ENCODE results near the gene SLC30A5. TPM values are rescaled to one million over a fixed set of nuclear protein-coding genes. Genes with fewer than 3 reads are reported as not detected.

Gene SLC30A5
- polyA plus RNA-seq (2011; rRNA removed) (74.6 and 79.8 TPM in 2 replicates), polyA plus RNA-seq (2017; fragmentation: RNase III; extraction: RNeasy Plus Mini Kit Qiagen cat#74134 plus additional on column Dnase treatment) (51.2 to 53.3 TPM (median 52.2 TPM) in 3 replicates), polyA minus RNA-seq (2011; rRNA and poly(A)+ RNA removed) (155 and 163 TPM in 2 replicates)
- polyA plus RNA-seq (2012; cell fraction: cytosol; rRNA removed), result 15.7 and 29.3 TPM in 2 replicates
- 15.2 and 25.8 TPM in 2 replicates for polyA plus RNA-seq (2012; cell fraction: nucleus; rRNA removed)

GRCh38 chr5:69093771-69094482 lies at the start of gene SLC30A5:
TSS of gene SLC30A5 (plus strand) at chr5:69094014. CDS start at chr5:69094256, 242 bp downstream.
- peak within 1 kb of the TSS; percentile 89 for H3K4me3 ChIP-seq
- peak; percentile 99 for ATAC-seq
- WGBS (ENCODE audit: missing lambda C conversion rate), result 0% methylated on average over 10 of the region's 79 CpGs
- H3K4me2 ChIP-seq, result peak within 1 kb of the TSS; percentile 94
- CTCF ChIA-PET, result interaction anchor here (0.6 to 2.3 kb wide), 60 partner anchors 8 to 881 kb away, joined by 3 to 42 read pairs (median 4); partner anchors contain the start of genes AK6, CCDC125, CENPH and RAD17
- no peaks in the 10 kb centered on the region for H3K9me3 ChIP-seq
- H3K27ac ChIP-seq, result peak within 1 kb of the TSS; percentile 94 to 98
- peak; percentile 99 for FAIRE-seq
- DNase-seq (ENCODE audit: low read depth in 1 of 2, low spot score in 1 of 2), result peak; percentile 98 to 100
- H3K4me1 ChIP-seq, result peaks cover 20% of the 10 kb centered on the region
- POLR2A ChIA-PET, result interaction anchor here (0.5 to 1.4 kb wide), 16 partner anchors 8 to 314 kb away, joined by 3 to 19 read pairs (median 4); partner anchors contain the start of genes AK6, CCDC125, CDK7 and CENPH
- TF ChIP-seq CBX2 (IDR thresholded peaks at IDR 0.05; ENCODE audit: borderline replicate concordance, low read depth), result no peak
- no peak for TF ChIP-seq CEBPB (IDR thresholded peaks at IDR 0.05)
- no peak for TF ChIP-seq SREBF2 (IDR thresholded peaks at IDR 0.05)
- no peak for TF ChIP-seq EHF (CRISPR knock-in tag; IDR thresholded peaks at IDR 0.05)
- TF ChIP-seq JUN (IDR thresholded peaks at IDR 0.05), result peak; percentile 72 to 94; a peak in 4 of 5 replicates
- peak; percentile 96 for TF ChIP-seq POLR2A (IDR thresholded peaks at IDR 0.05; ENCODE audit: low read length)
- 0 out of 2 replicates have a peak, but pooled peaks have one; percentile 63 for TF ChIP-seq TFCP2L1 (CRISPR knock-in tag; IDR thresholded peaks at IDR 0.05)
- no peak for TF ChIP-seq ZC3H11A (IDR thresholded peaks at IDR 0.05)
- no peak for TF ChIP-seq HDAC2 (IDR thresholded peaks at IDR 0.05)
- TF ChIP-seq GATA3 (IDR thresholded peaks at IDR 0.05; ENCODE audit: borderline replicate concordance), result no peak
- no peak for TF ChIP-seq HOXB13 (CRISPR knock-in tag; IDR thresholded peaks at IDR 0.05; ENCODE audit: low read depth)
- no peak for TF ChIP-seq BHLHE40 (IDR thresholded peaks at IDR 0.05; ENCODE audit: low read depth, low read length)
- no peak for TF ChIP-seq HEYL (CRISPR knock-in tag; IDR thresholded peaks at IDR 0.05)
- no peak for TF ChIP-seq JUNB (IDR thresholded peaks at IDR 0.05)
- TF ChIP-seq POLR2AphosphoS2 (conservative IDR thresholded peaks at IDR 0.05; ENCODE audit: low read length), result no peak
- no peak for TF ChIP-seq ZSCAN20 (CRISPR knock-in tag; IDR thresholded peaks at IDR 0.05)
- TF ChIP-seq SMC3 (IDR thresholded peaks at IDR 0.05), result peak; percentile 74
- no peak for TF ChIP-seq RNF2 (IDR thresholded peaks at IDR 0.05; ENCODE audit: borderline replicate concordance, low read depth)
- no peak for TF ChIP-seq KDM1A (IDR thresholded peaks at IDR 0.05; ENCODE audit: low read depth)
- 0 out of 2 replicates have a peak, but pooled peaks have one; percentile 54 for TF ChIP-seq TP53 (CRISPR knock-in tag; IDR thresholded peaks at IDR 0.05)
- TF ChIP-seq E2F6 (IDR thresholded peaks at IDR 0.05; ENCODE audit: borderline replicate concordance, low read depth), result peak; percentile 57; the same call in 1 of the 2 replicates
- peak; percentile 93 for TF ChIP-seq RAD21 (conservative IDR thresholded peaks at IDR 0.05 in 1 of 2, IDR thresholded peaks at IDR 0.05 in 1 of 2)
- peak; percentile 99 for TF ChIP-seq PHF8 (IDR thresholded peaks at IDR 0.05; ENCODE audit: borderline replicate concordance, low read depth)
- TF ChIP-seq CBX8 (IDR thresholded peaks at IDR 0.05), result no peak
- no peak for TF ChIP-seq MAFK (IDR thresholded peaks at IDR 0.05; ENCODE audit: partially characterized antibody)
- no peak for TF ChIP-seq ZNF302 (CRISPR knock-in tag; IDR thresholded peaks at IDR 0.05)
- no peak for TF ChIP-seq REST (IDR thresholded peaks at IDR 0.05)
- no peak for TF ChIP-seq HOXA7 (CRISPR knock-in tag; IDR thresholded peaks at IDR 0.05)
- TF ChIP-seq NR3C1 (IDR thresholded peaks at IDR 0.05), result no peak
- TF ChIP-seq ELK1 (IDR thresholded peaks at IDR 0.05; ENCODE audit: low read depth, low read length), result peak; percentile 14; the same call in 1 of the 2 replicates
- TF ChIP-seq EP300 (IDR thresholded peaks at IDR 0.05), result no peak
- TF ChIP-seq ZFP36 (IDR thresholded peaks at IDR 0.05; ENCODE audit: borderline replicate concordance, partially characterized antibody), result no peak
- TF ChIP-seq FOSL2 (IDR thresholded peaks at IDR 0.05), result no peak
- TF ChIP-seq FOSL2 (CRISPR knock-in tag; IDR thresholded peaks at IDR 0.05), result peak; percentile 49; the same call in 1 of the 2 replicates
- TF ChIP-seq NPAS2 (CRISPR knock-in tag; IDR thresholded peaks at IDR 0.05; ENCODE audit: borderline replicate concordance), result no peak
- no peak for TF ChIP-seq NFE2L2 (conservative IDR thresholded peaks at IDR 0.05; ENCODE audit: low read length)
- no peak for TF ChIP-seq MAZ (IDR thresholded peaks at IDR 0.05; ENCODE audit: borderline replicate concordance, low read depth, low read length)

Measured in A549 (cell line).